HL-60 (cell line): ENCODE measurements around the gene PLA2G4D.

Experiments used
- DNase-seq, 2 experiments: peaks; one replicate each; pipeline ENCODE4 v3.0.0-alpha.2; 2010 to 2020; ENCODE audit warnings: low read depth in 1 of 2, low spot score in 1 of 2
- H3K27ac ChIP-seq: fragments of 250-450 bp; sonication (Bioruptor Pico); replicated peaks from 2 replicates; pipeline ENCODE4 v1.5.1; 2020; ENCODE audit warnings: mild to moderate bottlenecking, moderate library complexity
- H3K27me3 ChIP-seq: fragments of 250-450 bp; sonication (Bioruptor Pico); 2 replicates; pipeline ENCODE4 v1.5.1; 2021; ENCODE audit warnings: mild to moderate bottlenecking, moderate library complexity; ENCODE audit not compliant: insufficient read depth, poor library complexity, severe bottlenecking
- H3K4me3 ChIP-seq: replicated peaks from 2 replicates; pipeline ENCODE4 v1.5.1; 2011; ENCODE audit warnings: mild to moderate bottlenecking, control low read depth, low read length; ENCODE audit not compliant: insufficient read depth
- GABPA ChIP-seq: IDR thresholded peaks from 2 replicates; pipeline ENCODE4 v1.6.1; 2012; ENCODE audit warnings: low read depth
- POLR2AphosphoS5 ChIP-seq: IDR thresholded peaks from 2 replicates; pipeline ENCODE4 v1.6.1; 2012; ENCODE audit warnings: low read depth
- REST ChIP-seq: IDR thresholded peaks from 2 replicates; pipeline ENCODE4 v1.6.1; 2012; ENCODE audit warnings: low read depth; ENCODE audit not compliant: insufficient replicate concordance
- SPI1 ChIP-seq: IDR thresholded peaks from 2 replicates; pipeline ENCODE4 v1.6.1; 2012; ENCODE audit warnings: low read depth, mild to moderate bottlenecking, borderline replicate concordance
- TF ChIP-seq, protein P1 (sequence below): IDR thresholded peaks from one replicate; pipeline ENCODE4 v1.5.1; 2011; ENCODE audit warnings: low read length, control low read depth, inconsistent platforms; ENCODE audit not compliant: insufficient read depth

The PLA2G4D gene

GRCh38 chr15:42079401-42079908 is 14.9 kb downstream of the PLA2G4D start:
- Histone ChIP-seq H3K27me3 (no peaks in the 10 kb centered on the region), H3K27ac (no peak overlapping the region), H3K4me3 (no peak overlapping the region)
- TF ChIP-seq GABPA (no peak), SPI1 (no peak), REST (no peak), POLR2AphosphoS5 (no peak)
- TF ChIP-seq, protein P1, sequence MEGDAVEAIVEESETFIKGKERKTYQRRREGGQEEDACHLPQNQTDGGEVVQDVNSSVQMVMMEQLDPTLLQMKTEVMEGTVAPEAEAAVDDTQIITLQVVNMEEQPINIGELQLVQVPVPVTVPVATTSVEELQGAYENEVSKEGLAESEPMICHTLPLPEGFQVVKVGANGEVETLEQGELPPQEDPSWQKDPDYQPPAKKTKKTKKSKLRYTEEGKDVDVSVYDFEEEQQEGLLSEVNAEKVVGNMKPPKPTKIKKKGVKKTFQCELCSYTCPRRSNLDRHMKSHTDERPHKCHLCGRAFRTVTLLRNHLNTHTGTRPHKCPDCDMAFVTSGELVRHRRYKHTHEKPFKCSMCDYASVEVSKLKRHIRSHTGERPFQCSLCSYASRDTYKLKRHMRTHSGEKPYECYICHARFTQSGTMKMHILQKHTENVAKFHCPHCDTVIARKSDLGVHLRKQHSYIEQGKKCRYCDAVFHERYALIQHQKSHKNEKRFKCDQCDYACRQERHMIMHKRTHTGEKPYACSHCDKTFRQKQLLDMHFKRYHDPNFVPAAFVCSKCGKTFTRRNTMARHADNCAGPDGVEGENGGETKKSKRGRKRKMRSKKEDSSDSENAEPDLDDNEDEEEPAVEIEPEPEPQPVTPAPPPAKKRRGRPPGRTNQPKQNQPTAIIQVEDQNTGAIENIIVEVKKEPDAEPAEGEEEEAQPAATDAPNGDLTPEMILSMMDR, result no peak
- DNase-seq, result no peak

GRCh38 chr15:42078903-42079302 is 15.5 kb downstream of the PLA2G4D start:
- no peak for DNase-seq
- TF ChIP-seq POLR2AphosphoS5, result no peak
- TF ChIP-seq REST, result no peak
- no peak for TF ChIP-seq SPI1
- TF ChIP-seq GABPA, result no peak
- TF ChIP-seq, protein P1, result no peak
- no peaks in the 10 kb centered on the region for H3K27me3 ChIP-seq
- no peak overlapping the region for H3K4me3 ChIP-seq
- H3K27ac ChIP-seq, result no peak overlapping the region

GRCh38 chr15:42077689-42078088 is 16.7 kb downstream of the PLA2G4D start:
- no peak for DNase-seq
- Histone ChIP-seq H3K27me3 (no peaks in the 10 kb centered on the region), H3K27ac (no peak overlapping the region), H3K4me3 (no peak overlapping the region)
- TF ChIP-seq SPI1 (no peak), REST (no peak), POLR2AphosphoS5 (no peak), GABPA (no peak)
- TF ChIP-seq, protein P1, result no peak
